ENCODE data around the gene GALNT2.

Gene GALNT2

GRCh38 chr1:230140221-230141020 lies 73.4 kb downstream of the GALNT2 start:
- TF ChIP-seq GABPA (IDR thresholded peaks at IDR 0.05; ENCODE audit: low read depth) (no peak), SPI1 (IDR thresholded peaks at IDR 0.05; ENCODE audit: borderline replicate concordance, low read depth) (no peak), POLR2AphosphoS5 (IDR thresholded peaks at IDR 0.05; ENCODE audit: low read depth) (no peak), CTCF (IDR thresholded peaks at IDR 0.05; ENCODE audit: insufficient read depth, low read length) (no peak)
- TF ChIP-seq, protein P1, sequence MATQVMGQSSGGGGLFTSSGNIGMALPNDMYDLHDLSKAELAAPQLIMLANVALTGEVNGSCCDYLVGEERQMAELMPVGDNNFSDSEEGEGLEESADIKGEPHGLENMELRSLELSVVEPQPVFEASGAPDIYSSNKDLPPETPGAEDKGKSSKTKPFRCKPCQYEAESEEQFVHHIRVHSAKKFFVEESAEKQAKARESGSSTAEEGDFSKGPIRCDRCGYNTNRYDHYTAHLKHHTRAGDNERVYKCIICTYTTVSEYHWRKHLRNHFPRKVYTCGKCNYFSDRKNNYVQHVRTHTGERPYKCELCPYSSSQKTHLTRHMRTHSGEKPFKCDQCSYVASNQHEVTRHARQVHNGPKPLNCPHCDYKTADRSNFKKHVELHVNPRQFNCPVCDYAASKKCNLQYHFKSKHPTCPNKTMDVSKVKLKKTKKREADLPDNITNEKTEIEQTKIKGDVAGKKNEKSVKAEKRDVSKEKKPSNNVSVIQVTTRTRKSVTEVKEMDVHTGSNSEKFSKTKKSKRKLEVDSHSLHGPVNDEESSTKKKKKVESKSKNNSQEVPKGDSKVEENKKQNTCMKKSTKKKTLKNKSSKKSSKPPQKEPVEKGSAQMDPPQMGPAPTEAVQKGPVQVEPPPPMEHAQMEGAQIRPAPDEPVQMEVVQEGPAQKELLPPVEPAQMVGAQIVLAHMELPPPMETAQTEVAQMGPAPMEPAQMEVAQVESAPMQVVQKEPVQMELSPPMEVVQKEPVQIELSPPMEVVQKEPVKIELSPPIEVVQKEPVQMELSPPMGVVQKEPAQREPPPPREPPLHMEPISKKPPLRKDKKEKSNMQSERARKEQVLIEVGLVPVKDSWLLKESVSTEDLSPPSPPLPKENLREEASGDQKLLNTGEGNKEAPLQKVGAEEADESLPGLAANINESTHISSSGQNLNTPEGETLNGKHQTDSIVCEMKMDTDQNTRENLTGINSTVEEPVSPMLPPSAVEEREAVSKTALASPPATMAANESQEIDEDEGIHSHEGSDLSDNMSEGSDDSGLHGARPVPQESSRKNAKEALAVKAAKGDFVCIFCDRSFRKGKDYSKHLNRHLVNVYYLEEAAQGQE (IDR thresholded peaks at IDR 0.05; ENCODE audit: insufficient replicate concordance, low read depth): no peak
- no peak overlapping the region for H3K27ac ChIP-seq (replicated peaks)
- no peak for DNase-seq (ENCODE audit: low read depth in 1 of 2, low spot score in 1 of 2)
- H3K27me3 ChIP-seq (ENCODE audit: insufficient read depth, poor library complexity, severe bottlenecking): no peaks in the 10 kb centered on the region
- H3K4me3 ChIP-seq (replicated peaks; ENCODE audit: insufficient read depth, low read length): no peak overlapping the region

DNA sequence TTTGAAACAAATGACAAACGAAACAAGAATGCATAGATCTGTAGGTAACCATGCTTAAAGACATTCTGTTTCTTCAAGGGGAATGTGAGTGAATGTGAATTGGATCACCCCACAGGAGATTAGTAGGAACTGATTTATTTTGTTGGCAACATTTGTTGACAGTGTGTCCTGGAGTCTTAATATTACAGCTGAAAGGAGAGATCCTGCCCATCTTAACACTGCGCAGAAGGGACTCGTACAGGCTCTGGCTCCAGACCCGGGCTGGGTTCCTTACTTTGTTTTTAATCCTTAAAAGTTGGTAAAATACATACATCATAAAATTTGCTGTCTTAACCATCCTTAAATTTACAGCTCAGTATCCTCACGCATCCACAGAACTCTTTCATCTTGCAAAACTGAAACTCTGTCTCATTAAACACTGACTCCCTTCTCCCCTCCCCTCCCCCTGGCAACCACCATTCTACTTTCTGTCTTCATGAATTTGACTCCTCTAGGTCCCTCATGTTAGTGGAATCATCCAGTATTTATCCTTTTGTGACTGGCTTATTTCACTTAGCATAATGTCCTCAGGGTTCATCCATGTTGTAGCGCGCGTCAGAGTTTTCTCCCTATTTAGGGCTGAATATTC lies 74.1 kb downstream of the GALNT2 start:
- H3K27ac ChIP-seq (replicated peaks): no peak overlapping the region
- TF ChIP-seq, protein P1 (IDR thresholded peaks at IDR 0.05; ENCODE audit: insufficient replicate concordance, low read depth): no peak
- TF ChIP-seq CTCF (IDR thresholded peaks at IDR 0.05; ENCODE audit: insufficient read depth, low read length): no peak
- TF ChIP-seq SPI1 (IDR thresholded peaks at IDR 0.05; ENCODE audit: borderline replicate concordance, low read depth): no peak
- TF ChIP-seq POLR2AphosphoS5 (IDR thresholded peaks at IDR 0.05; ENCODE audit: low read depth): no peak
- TF ChIP-seq GABPA (IDR thresholded peaks at IDR 0.05; ENCODE audit: low read depth): no peak
- H3K4me3 ChIP-seq (replicated peaks; ENCODE audit: insufficient read depth, low read length): no peak overlapping the region
- no peak for DNase-seq (ENCODE audit: low read depth in 1 of 2, low spot score in 1 of 2)
- no peaks in the 10 kb centered on the region for H3K27me3 ChIP-seq (ENCODE audit: insufficient read depth, poor library complexity, severe bottlenecking)

DNA sequence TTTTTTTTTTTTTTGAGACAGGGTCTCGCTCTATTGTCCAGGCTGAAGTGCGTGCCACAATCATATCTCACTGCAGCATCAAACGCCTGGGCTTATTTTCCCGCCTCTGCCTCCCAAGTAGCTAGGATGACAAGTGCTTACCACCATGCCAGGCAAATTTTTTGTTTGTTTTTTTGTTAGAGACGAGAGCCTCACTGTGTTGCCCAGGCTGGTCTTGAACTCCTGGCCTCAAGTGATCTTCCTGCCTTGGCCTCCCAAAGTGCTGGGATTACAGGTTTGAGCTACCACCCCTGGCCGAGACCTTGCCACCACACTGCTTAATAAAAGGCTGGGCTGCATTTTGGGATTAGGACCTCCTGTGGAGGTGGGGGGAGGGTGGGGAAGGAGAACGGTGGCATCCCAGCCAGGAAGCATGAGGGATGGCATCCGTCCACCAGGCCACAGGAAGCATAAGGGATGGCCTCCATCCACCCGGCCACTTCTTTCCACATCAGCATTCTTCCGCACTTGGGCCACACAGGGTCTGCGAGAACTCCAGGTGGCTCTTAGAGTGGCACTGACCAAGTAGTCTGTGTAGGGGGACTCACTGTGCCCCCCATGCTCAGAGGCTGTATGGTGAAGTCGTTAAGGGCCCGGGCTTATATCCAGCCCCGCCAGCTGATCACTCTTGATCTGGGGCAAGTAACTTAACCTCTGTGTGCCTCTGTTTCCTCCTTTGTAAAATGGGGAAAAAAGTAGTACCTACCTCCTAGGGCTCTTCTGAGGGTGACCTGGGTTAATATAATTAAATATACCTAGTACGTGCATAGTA lies 75.0 kb downstream of the GALNT2 start:
- TF ChIP-seq, protein P1 (IDR thresholded peaks at IDR 0.05; ENCODE audit: insufficient replicate concordance, low read depth): no peak
- TF ChIP-seq CTCF (IDR thresholded peaks at IDR 0.05; ENCODE audit: insufficient read depth, low read length): no peak
- no peak for TF ChIP-seq GABPA (IDR thresholded peaks at IDR 0.05; ENCODE audit: low read depth)
- TF ChIP-seq SPI1 (IDR thresholded peaks at IDR 0.05; ENCODE audit: borderline replicate concordance, low read depth): no peak
- H3K4me3 ChIP-seq (replicated peaks; ENCODE audit: insufficient read depth, low read length): no peak overlapping the region

More for the DNA sequence above, 75.0 kb downstream of the GALNT2 start:
- Histone ChIP-seq H3K27ac (replicated peaks) (no peak overlapping the region), H3K27me3 (ENCODE audit: insufficient read depth, poor library complexity, severe bottlenecking) (no peaks in the 10 kb centered on the region)
- DNase-seq (ENCODE audit: low read depth in 1 of 2, low spot score in 1 of 2): no peak
